Lung (tissue), 16 donors: ENCODE data around the gene CNGB1. TPM values are rescaled to one million over a fixed set of nuclear protein-coding genes. Genes with fewer than 3 reads are reported as not detected.

Source experiments
- ATAC-seq: fragments of 200-7000 bp; cut with Tn5 transposase; one replicate; pipeline ENCODE4 v1.9.1; 2020; ENCODE audit warnings: moderate number of reproducible peaks; ENCODE audit not compliant: insufficient read depth, low FRiP score
- DNase-seq, 3 donors: peaks; one replicate each; pipeline ENCODE4 v3.0.0-alpha.2; 2013 to 2017
- H3K27ac ChIP-seq, 2 donors: one replicate each; pipeline ENCODE4 v1.5.1; 2013; ENCODE audit warnings: mild to moderate bottlenecking in 2 of 2, moderate library complexity in 2 of 2, control low read depth in 1 of 2, inconsistent platforms in 1 of 2, low read depth in 1 of 2, low read length in 1 of 2
- H3K27me3 ChIP-seq, 3 donors: one replicate each; pipeline ENCODE4 v1.5.1; 2013; ENCODE audit warnings: low read length in 2 of 3; ENCODE audit not compliant: control insufficient read depth in 3 of 3, insufficient read depth in 3 of 3
- H3K36me3 ChIP-seq, 4 donors: one replicate each; pipeline ENCODE4 v1.5.1; 2013; ENCODE audit warnings: low read length in 4 of 4, mild to moderate bottlenecking in 1 of 4, moderate library complexity in 1 of 4; ENCODE audit not compliant: control insufficient read depth in 4 of 4, insufficient read depth in 4 of 4
- H3K4me1 ChIP-seq, 5 donors: one replicate each; pipeline ENCODE4 v1.5.1; 2013; ENCODE audit warnings: low read length in 5 of 5, mild to moderate bottlenecking in 2 of 5, moderate library complexity in 1 of 5; ENCODE audit not compliant: control insufficient read depth in 5 of 5, insufficient read depth in 5 of 5
- H3K4me3 ChIP-seq: one replicate; pipeline ENCODE4 v1.5.1; 2013; ENCODE audit warnings: mild to moderate bottlenecking, control low read depth, moderate library complexity
- H3K9ac ChIP-seq, 2 donors: one replicate each; pipeline ENCODE4 v1.5.1; 2013; ENCODE audit warnings: low read length in 2 of 2, control low read depth in 1 of 2; ENCODE audit not compliant: insufficient read depth in 1 of 2
- H3K9me3 ChIP-seq, 4 donors: one replicate each; pipeline ENCODE4 v1.5.1; 2013; ENCODE audit warnings: low read length in 3 of 4, mild to moderate bottlenecking in 1 of 4, moderate library complexity in 1 of 4; ENCODE audit not compliant: control insufficient read depth in 4 of 4, insufficient read depth in 3 of 4
- CTCF ChIP-seq: IDR thresholded peaks from 2 replicates; pipeline ENCODE4 v1.5.1; 2012; ENCODE audit warnings: mild to moderate bottlenecking; ENCODE audit errors: control extremely low read depth, extremely low read depth
- WGBS, 2 donors: extraction: QIAGEN DNeasy Blood & Tissue Kit; methylation state at CpG; one replicate each; pipeline ENCODE4 v1.1.7; 2013; 5-methylcytosine and 5-hydroxymethylcytosine counted together
- long read RNA-seq, 5 donors: transcript quantifications; one replicate each; lab custom pipeline, GENCODE V29; 2026
- polyA plus RNA-seq, 2 donors: library from polyadenylated mRNA; stranded (reverse); fragments of 200-250 nt; gene quantifications; one replicate each; pipeline ENCODE4 v1.2.1, GENCODE V29; 2013
- total RNA-seq, 2 donors: library from RNA; depleted of rRNA in 1 of 2; stranded (reverse); fragments of >200 nt in 1 of 2; gene quantifications; one replicate each; pipeline ENCODE4 v1.2.1, GENCODE V29; 2014 to 2021
- donor health status: control.
- donor health status: control.
- donor health status: Bipolar disorder and iron deficiency.
- donor health status: healthy.
- donor health status: DM: yes; HTN: yes; CAD: no.

The CNGB1 gene
- total RNA-seq (under 1 TPM; 0.14 to 0.43 TPM), polyA plus RNA-seq (under 1 TPM; 0.18 to 0.21 TPM)
- long read RNA-seq, donor 1 = 0 reads
- long read RNA-seq, donor 2 = 0 reads
- long read RNA-seq, donor 3 = 0 reads
- long read RNA-seq, donor 4 = 0 reads
- long read RNA-seq, donor 5, partial matches to known transcripts = 0 of 8 reads
- long read RNA-seq, donor 5, other reads (novel, unspliced or antisense) = 8 of 8 reads

GRCh38 chr16:57970970-57971369 lies at the start of gene CNGB1:
Gene CNGB1, minus strand, starts transcription at chr16:57971128. Its CDS starts 3,842 bp downstream, at chr16:57967286.
- DNase-seq (no peak), ATAC-seq (no peak)
- H3K36me3 ChIP-seq = no peaks in the 10 kb centered on the region
- no peak for TF ChIP-seq CTCF
- H3K27ac ChIP-seq = no peak within 1 kb of the TSS
- no peaks in the 10 kb centered on the region for H3K27me3 ChIP-seq
- H3K9ac ChIP-seq = no peak within 1 kb of the TSS
- H3K4me1 ChIP-seq = peaks cover 0 to 1% (median 0%) of the 10 kb centered on the region in 5 donors
- WGBS, 2 donors = 80 to 84% methylated on average over 6 of the region's 6 CpGs
- H3K9me3 ChIP-seq = no peaks in the 10 kb centered on the region
- H3K4me3 ChIP-seq = no peak within 1 kb of the TSS

DNA sequence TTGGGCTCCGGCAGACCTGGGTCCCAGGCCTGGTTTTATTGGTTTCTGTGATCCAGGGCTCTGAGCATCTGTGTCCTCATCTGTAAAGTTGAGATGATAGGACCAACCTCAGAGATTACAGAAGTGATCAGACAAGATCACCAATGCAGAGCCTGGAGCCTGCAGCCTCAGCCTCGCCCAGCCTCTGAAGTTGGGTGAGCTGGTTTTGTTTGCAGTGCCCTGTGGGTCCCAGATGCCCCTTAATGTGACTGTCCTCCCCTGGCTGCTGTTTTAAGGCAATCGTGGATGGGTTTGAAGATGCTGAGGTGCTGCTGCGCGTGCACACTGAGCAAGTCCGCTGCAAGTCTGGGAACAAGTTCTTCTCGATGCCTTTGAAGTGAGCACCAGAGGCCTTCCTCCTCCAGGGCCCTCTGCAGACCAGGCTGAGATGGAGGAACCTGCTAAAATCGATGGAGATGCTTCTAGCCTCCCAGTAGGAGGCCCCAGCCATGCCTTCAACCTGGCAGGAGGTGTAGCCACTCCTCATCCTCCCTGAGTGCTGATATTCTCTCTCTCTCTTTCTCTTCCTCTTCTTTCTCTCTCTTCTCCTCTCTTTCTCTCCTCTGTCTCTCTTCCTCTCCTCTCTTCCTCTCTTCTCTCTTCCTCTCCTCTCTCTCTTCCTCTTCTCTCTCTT lies 49.1 kb upstream of the CNGB1 start:
- no peak overlapping the region for H3K27ac ChIP-seq
- no peak overlapping the region for H3K4me3 ChIP-seq
- peaks cover 0 to 48% (median 16%) of the 10 kb centered on the region in 5 donors for H3K4me1 ChIP-seq
- peaks cover 0 to 8% (median under 1%) of the 10 kb centered on the region in 4 donors for H3K36me3 ChIP-seq
- DNase-seq (no peak), ATAC-seq (no peak)
- TF ChIP-seq CTCF = no peak
- 85% methylated on average over 8 of the region's 8 CpGs for WGBS, 2 donors
- no peaks in the 10 kb centered on the region for H3K27me3 ChIP-seq
- H3K9ac ChIP-seq = no peak overlapping the region
- no peaks in the 10 kb centered on the region for H3K9me3 ChIP-seq

GRCh38 chr16:58018803-58019202 lies 47.9 kb upstream of the CNGB1 start:
- Histone ChIP-seq H3K4me3 (no peak overlapping the region), H3K36me3 (peaks cover 0 to 8% (median under 1%) of the 10 kb centered on the region in 4 donors), H3K9me3 (no peaks in the 10 kb centered on the region), H3K27ac (no peak overlapping the region), H3K9ac (no peak overlapping the region), H3K27me3 (no peaks in the 10 kb centered on the region), H3K4me1 (peaks cover 0 to 37% (median 16%) of the 10 kb centered on the region in 5 donors)
- TF ChIP-seq CTCF = no peak
- WGBS, 2 donors = 93 to 94% methylated on average over 7 of the region's 7 CpGs
- DNase-seq = no peak
- ATAC-seq = no peak
